SK-MEL-5 (cell line): ENCODE results near the gene CSNK1A1. TPM values are rescaled to one million over a fixed set of nuclear protein-coding genes. Genes with fewer than 3 reads are reported as not detected.
"Not testable (repeated sequence)": the region's sequence is repeated elsewhere in the genome, so short reads cannot be mapped to it uniquely, and the experiment has no call there.

ENCODE experiments used
- DNase-seq: peaks from one replicate; pipeline ENCODE4 v3.0.0-alpha.2; 2016; ENCODE audit warnings: low read depth, low spot score
- in situ Hi-C: cut with HindIII; loops from 2 replicates; pipeline ENCODE4 v1.10.0; 2016; ENCODE audit warnings: low sequenced_read_pairs, high pct_unique_total_duplicates, low pct_unique_long_range_greater_than_20kb
- total RNA-seq: library from RNA; depleted of rRNA; stranded (reverse); fragments of >200 nt; shearing (Covaris generic); gene quantifications from 2 replicates; pipeline ENCODE4 v1.2.3, GENCODE V29; 2014

The CSNK1A1 gene
- total RNA-seq, 1 experiment from 2014 or later, result 189 TPM

DNA sequence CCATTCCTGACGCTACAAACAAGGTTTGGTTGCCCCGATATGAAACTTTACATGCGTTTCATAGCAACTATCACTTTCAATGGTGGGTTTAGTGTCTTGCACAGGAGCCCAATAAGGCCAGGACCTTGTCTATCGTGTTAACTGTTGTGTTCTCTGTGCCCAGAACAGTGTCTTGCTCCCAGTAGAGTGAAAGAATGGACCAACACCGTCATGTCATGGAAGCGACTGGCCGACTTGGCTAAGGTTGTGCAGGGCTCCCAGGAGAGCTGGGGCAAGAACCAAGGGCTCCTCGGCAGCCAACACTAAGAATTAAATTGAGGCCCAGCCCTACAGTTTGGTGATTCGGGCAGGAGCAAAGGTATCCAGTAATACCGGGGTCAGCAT, 29.6 kb upstream of the CSNK1A1 start:
- DNase-seq, result no peak
- in situ Hi-C loops, result no loop called here

- DNase-seq, result no peak
- in situ Hi-C loops, result no loop called here
Observed at GRCh38 chr5:149578896-149579295, 27.7 kb upstream of the CSNK1A1 start.

- in situ Hi-C loops, result no loop called here
- DNase-seq, result no peak
Observed at GRCh38 chr5:149576021-149576420, 24.8 kb upstream of the CSNK1A1 start.

GRCh38 chr5:149575131-149575530, 23.9 kb upstream of the CSNK1A1 start:
- no peak for DNase-seq
- in situ Hi-C loops, result no loop called here

GRCh38 chr5:149572576-149573231, 21.5 kb upstream of the CSNK1A1 start:
- no peak for DNase-seq
- in situ Hi-C loops, result no loop called here

DNA sequence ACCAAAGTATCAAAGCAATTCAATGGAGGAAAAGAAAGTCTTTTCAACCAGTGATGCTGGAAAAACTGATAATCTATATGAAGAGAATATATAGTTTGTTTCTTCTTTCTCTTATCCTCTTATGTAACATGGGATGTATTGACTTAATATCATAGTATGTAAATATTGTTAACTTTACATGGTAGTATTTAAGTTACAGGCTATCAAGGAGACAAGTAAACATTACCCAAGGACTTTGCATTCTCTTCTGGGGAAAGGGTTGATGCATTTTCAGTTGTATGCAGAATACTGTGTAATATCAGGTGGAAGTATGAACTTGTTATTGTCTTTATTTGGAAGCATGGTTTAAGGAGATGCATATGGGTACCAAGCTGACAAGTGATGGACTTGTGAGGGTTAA, 20.9 kb upstream of the CSNK1A1 start:
- no peak for DNase-seq
- in situ Hi-C loops, result no loop called here

GRCh38 chr5:149567226-149567625, 16.0 kb upstream of the CSNK1A1 start:
- DNase-seq, result no peak
- in situ Hi-C loops, result no loop called here

- in situ Hi-C loops, result not testable (repeated sequence)
- DNase-seq, result peak; percentile 87
Observed at GRCh38 chr5:149564542-149565140, 13.4 kb upstream of the CSNK1A1 start.

DNA sequence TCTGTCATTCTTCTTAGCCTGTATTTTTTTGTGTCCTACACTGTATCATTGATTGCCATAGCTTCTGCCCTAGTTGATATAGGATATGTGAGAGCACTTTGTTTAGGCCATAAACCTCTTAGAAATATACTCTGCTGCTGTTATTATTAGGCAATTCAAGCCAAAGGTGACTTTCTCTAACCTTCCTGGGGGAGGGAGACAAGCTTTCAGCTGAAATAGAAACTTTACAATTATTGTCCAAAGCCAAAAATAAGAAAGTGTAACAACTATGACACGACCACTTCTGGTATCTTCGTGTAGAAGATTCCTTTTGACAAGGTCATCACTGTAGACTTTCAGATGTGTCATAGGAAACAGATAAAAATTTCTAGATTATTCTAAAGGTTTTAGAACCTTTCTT, 12.2 kb upstream of the CSNK1A1 start:
- in situ Hi-C loops, result no loop called here
- DNase-seq, result no peak

- peak; percentile 87 for DNase-seq
- in situ Hi-C loops, result no loop called here
Observed at GRCh38 chr5:149561848-149562247, 10.6 kb upstream of the CSNK1A1 start.

DNA sequence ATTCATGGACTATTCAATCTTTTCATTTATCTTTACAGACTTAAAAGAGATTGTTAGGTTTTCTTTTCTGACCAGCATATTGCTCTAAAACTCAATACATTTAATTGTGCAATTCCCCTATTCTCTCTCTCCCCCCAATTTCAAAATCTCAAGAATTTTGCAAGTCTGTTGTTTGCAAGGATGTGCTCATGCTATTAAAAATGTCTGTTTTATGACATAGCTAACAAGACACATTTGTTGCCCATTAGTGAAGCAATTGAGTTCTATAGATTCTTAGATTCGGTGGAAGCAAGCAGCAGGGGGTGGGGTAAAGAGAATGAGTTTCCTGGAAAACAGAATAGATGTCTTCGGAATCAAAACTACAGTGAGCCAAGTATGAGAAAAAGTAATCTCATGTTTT, 8.5 kb upstream of the CSNK1A1 start:
- DNase-seq, result no peak
- in situ Hi-C loops, result no loop called here

DNA sequence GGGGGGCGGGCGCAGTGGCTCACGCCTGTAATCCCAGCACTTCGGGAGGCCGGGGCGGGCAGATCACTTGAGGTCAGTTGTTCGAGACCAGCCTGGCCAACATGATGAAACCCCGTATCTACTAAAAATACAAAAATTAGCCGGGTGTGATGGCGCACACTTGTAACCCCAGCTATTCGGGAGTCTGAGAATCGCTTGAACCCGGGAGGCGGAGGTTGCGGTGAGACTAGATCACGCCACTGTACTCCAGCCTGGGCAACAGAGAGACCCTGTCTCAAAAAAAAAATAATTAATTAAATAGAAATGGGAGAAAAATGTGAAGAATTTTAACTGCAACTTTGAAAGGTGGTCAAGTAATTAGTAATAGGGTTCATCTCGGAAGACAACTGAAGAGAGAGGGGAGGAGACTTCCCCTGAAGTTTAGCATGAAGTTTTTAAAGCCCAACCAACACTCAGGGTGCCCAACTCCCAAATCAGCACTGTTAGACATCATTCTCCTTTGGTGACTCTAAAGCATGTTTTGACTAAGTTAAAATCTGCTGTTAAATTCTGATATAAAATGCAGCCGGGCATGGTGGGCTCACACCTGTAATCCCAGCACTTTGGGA, 1.4 kb upstream of the CSNK1A1 start:
- in situ Hi-C loops, result no loop called here
- DNase-seq, result no peak

DNA sequence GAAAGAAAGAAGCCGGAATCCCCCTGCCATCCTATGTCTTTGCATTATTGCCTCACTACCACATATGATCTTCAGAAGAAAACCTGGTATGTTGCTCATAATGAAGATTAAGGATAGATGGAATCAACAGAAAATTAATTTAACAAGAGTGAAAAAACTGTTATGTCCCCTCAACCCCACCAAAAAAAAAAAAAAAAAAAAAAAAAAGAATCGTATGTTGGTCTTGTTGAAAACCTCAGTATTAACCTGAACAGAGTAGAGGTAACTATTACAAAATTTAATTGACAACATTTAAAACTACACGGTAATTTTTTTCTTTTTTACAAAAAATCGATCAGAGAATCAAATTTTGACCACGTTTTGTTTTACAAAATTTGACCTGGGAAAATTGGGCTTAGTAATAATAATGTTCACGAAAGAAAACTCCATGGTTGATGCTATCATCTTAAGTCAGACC, 827 bp upstream of the CSNK1A1 start:
- in situ Hi-C loops, result no loop called here

GRCh38 chr5:149550594-149551226, 529 bp downstream of the CSNK1A1 start:
- in situ Hi-C loops, result no loop called here
- no peak for DNase-seq

More for the DNA sequence above, 827 bp upstream of the CSNK1A1 start:
- no peak for DNase-seq

DNA sequence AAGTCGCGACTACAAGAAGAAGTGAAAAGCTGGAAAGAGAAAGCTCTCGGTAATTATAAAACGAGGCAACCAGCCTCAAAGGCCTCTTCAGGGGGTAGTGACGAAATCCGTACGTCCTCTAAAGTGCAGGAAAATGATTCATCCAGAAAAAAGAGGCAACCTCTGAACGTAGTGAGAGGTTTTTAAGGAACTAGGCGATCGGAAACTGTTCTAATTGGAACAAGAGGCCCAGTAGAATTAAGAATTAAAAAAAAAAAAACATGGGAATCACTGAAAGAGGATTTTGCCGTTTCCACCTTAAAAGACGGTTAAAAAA, 1.0 kb downstream of the CSNK1A1 start:
- no peak for DNase-seq
- in situ Hi-C loops, result no loop called here

DNA sequence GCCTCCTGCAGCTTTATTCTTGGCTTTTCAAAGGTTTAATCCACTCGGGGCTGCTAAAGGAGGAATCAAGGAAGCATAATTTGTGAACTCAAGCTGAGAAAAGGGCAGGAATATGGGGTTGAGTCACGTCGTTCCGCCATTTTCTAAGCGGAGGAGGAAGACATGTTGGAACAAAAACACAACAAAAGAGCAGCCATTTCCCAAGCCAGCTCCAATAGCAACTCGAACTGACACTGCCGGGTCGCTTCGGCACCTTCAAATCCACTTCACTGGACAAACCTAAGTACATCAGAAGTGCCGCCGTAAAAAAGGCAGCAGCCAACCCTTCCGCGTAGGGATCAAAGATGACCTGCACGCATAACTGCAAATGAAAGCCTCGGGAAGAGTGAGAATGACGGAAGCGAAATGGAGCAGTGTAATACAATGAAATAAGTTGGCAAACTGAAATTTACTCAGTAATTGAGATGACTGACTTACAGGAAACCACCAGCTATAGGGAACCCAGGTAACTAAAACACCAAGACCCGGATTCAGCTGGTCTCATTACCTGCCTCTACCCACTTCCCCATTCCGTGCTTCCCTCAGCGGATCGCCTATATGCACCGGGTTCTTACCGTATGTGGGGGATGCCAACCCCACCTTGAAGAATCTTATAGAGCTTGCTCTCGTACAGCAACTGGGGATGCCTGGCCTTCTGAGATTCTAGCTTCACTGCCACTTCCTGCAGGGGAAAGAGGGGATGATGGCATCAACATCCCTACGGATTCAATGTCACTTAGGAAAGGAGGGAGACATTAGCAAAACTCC, 1.6 kb downstream of the CSNK1A1 start:
- DNase-seq, result peak; percentile 47
- in situ Hi-C loops, result no loop called here

- in situ Hi-C loops, result no loop called here
- DNase-seq, result no peak
Observed at GRCh38 chr5:149546974-149547373, 4.3 kb downstream of the CSNK1A1 start.

DNA sequence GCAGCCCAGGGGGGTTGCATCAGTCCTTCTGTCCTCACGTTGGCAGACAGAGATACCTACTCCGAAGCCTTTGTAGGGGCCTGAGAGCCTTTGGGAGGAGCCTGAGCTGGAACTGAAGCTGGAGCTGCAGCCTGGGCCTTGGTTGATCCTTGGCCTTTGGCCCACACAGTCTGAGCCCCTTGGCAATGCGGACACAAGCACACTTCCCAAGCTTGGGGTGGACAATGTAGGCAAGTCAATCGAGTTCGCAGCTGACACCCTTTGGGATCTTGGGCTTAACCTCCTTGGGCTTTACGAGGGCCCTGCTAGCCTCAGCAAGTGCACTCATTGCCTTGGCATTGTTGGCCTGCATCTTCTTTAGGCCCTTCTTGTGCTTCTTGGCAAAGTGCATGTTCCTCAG, 5.9 kb downstream of the CSNK1A1 start:
- in situ Hi-C loops, result no loop called here
- no peak for DNase-seq
